Body of pancreas (tissue), 4 donors: Measurements from ENCODE around the gene AQP12B. TPM values are rescaled to one million over a fixed set of nuclear protein-coding genes. Genes with fewer than 3 reads are reported as not detected.
"Not testable (repeated sequence)": the region's sequence is repeated elsewhere in the genome, so short reads cannot be mapped to it uniquely, and the experiment has no call there.

ENCODE experiments used
- ATAC-seq: fragments of 150-250 bp; one replicate; pipeline ENCODE4 v1.9.1; 2016
- DNase-seq, 4 donors: peaks; one replicate each; pipeline ENCODE4 v3.0.0-alpha.2; 2019
- H3K27ac ChIP-seq, 4 donors: fragments of 200-600 bp; sonication (generic); 1 replicate in 3 of 4; 2 replicates in 1 of 4; pipeline versions ENCODE4 v1.5.1 to v1.6.1; 2016 to 2019; ENCODE audit warnings: mild to moderate bottlenecking in 1 of 4, mixed read lengths in 1 of 4, moderate library complexity in 1 of 4
- H3K27me3 ChIP-seq, 2 donors: fragments of 200-600 bp; sonication (generic); one replicate each; pipeline ENCODE4 v1.6.0; 2016; ENCODE audit warnings: mild to moderate bottlenecking in 1 of 2
- H3K36me3 ChIP-seq, 2 donors: fragments of 200-600 bp; sonication (generic); replicated peaks in 1 of 2; 2 replicates each; pipeline ENCODE4 v1.5.1; 2016; ENCODE audit warnings: low read depth in 2 of 2; ENCODE audit not compliant: insufficient read depth in 1 of 2
- H3K4me1 ChIP-seq: fragments of 200-600 bp; sonication (generic); one replicate; pipeline ENCODE4 v1.6.0; 2016
- H3K4me3 ChIP-seq, 2 donors: fragments of 200-600 bp; sonication (generic); 1 replicate in 1 of 2; 2 replicates in 1 of 2; pipeline ENCODE4 v1.5.1; 2016 to 2019
- H3K9me3 ChIP-seq, 3 donors: fragments of 200-600 bp; sonication (generic); 1 replicate in 2 of 3; 2 replicates in 1 of 3; pipeline ENCODE4 v1.5.1; 2016
- CTCF ChIP-seq, 7 experiments: fragments of 450-650 bp in 4 of 7; fragments of 200-600 bp in 3 of 7; sonication (generic) in 3 of 7; IDR thresholded peaks; one replicate each; pipeline ENCODE4 v1.5.1; 2016 to 2019; ENCODE audit warnings: antibody characterized with exemption in 7 of 7
- POLR2A ChIP-seq, 3 donors: fragments of 450-650 bp; IDR thresholded peaks; one replicate each; pipeline ENCODE4 v1.6.1; 2016; ENCODE audit warnings: antibody characterized with exemption in 3 of 3, mild to moderate bottlenecking in 2 of 3
- WGBS, 2 donors: methylation state at CpG; one replicate each; pipeline ENCODE4 v1.1.5; 2017; 5-methylcytosine and 5-hydroxymethylcytosine counted together
- intact Hi-C: fragments of 100-400 bp; cut with DNase I; formaldehyde crosslinking; loops from one replicate; pipeline ENCODE4 v1.15.1; 2023
- total RNA-seq, 2 donors: library from RNA; depleted of rRNA; stranded (reverse); fragments of >200 nt; gene quantifications; one replicate each; pipeline ENCODE4 v1.1.0, GENCODE V29; 2016

Gene AQP12B
- 100 to 1,000 TPM; 328 to 392 TPM for total RNA-seq

- 36% methylated on average over 19 of the region's 37 CpGs; no CpG with 5 or more reads in 1 of the 2 donors for WGBS, 2 donors
- H3K36me3 ChIP-seq, H3K4me3 ChIP-seq, H3K27me3 ChIP-seq, H3K9me3 ChIP-seq, intact Hi-C loops: not testable (repeated sequence)
- H3K4me1 ChIP-seq: peaks cover 16% of the 10 kb centered on the region
- ATAC-seq (peak; percentile 85), DNase-seq (peak; percentile 74 to 91 (median 82))
- peak within 1 kb of the TSS; percentile 72 to 86 (median 82) for H3K27ac ChIP-seq
Observed at GRCh38 chr2:240682431-240683224, at the start of gene AQP12B. AQP12B (minus strand) TSS chr2:240682885; CDS start chr2:240682837, 48 bp downstream.

- 76 to 88% methylated on average over 3 to 5 of the region's 5 CpGs for WGBS, 2 donors
- H3K9me3 ChIP-seq: no peaks in the 10 kb centered on the region
- ATAC-seq (no peak), DNase-seq (no peak)
- H3K36me3 ChIP-seq: no peaks in the 10 kb centered on the region
- TF ChIP-seq CTCF (IDR thresholded peaks at IDR 0.05) (no peak), POLR2A (IDR thresholded peaks at IDR 0.05) (no peak)
- H3K4me3 ChIP-seq: no peak overlapping the region
- intact Hi-C loops: no loop called here
- H3K27ac ChIP-seq: no peak overlapping the region
- H3K4me1 ChIP-seq: no peaks in the 10 kb centered on the region
- no peaks in the 10 kb centered on the region for H3K27me3 ChIP-seq
Observed at GRCh38 chr2:240732184-240732583, 49.5 kb upstream of the AQP12B start.

GRCh38 chr2:240731178-240731545 is 48.5 kb upstream of the AQP12B start:
- Histone ChIP-seq H3K4me1 (no peaks in the 10 kb centered on the region), H3K27me3 (no peaks in the 10 kb centered on the region), H3K27ac (no peak overlapping the region), H3K36me3 (no peaks in the 10 kb centered on the region), H3K4me3 (no peak overlapping the region), H3K9me3 (no peaks in the 10 kb centered on the region)
- TF ChIP-seq CTCF (IDR thresholded peaks at IDR 0.05) (no peak), POLR2A (IDR thresholded peaks at IDR 0.05) (no peak)
- DNase-seq (no peak), ATAC-seq (no peak)
- WGBS, 2 donors: 75 to 100% methylated on average over 1 to 9 of the region's 9 CpGs
- intact Hi-C loops: no loop called here

- H3K4me3 ChIP-seq: no peak overlapping the region
- intact Hi-C loops: no loop called here
- DNase-seq: no peak
- TF ChIP-seq POLR2A (IDR thresholded peaks at IDR 0.05) (no peak), CTCF (IDR thresholded peaks at IDR 0.05) (no peak)
- WGBS, 2 donors: 80 to 93% methylated on average over 3 to 10 of the region's 10 CpGs
- H3K4me1 ChIP-seq: no peaks in the 10 kb centered on the region
- H3K36me3 ChIP-seq: no peaks in the 10 kb centered on the region
- no peak for ATAC-seq
- no peaks in the 10 kb centered on the region for H3K9me3 ChIP-seq
- H3K27ac ChIP-seq: no peak overlapping the region
- H3K27me3 ChIP-seq: no peaks in the 10 kb centered on the region
Observed at GRCh38 chr2:240730501-240731177, 48.0 kb upstream of the AQP12B start.

GRCh38 chr2:240728827-240729226 is 46.1 kb upstream of the AQP12B start:
- intact Hi-C loops: no loop called here
- no peak for TF ChIP-seq CTCF (IDR thresholded peaks at IDR 0.05)
- Histone ChIP-seq H3K27me3 (no peaks in the 10 kb centered on the region), H3K9me3 (no peaks in the 10 kb centered on the region), H3K27ac (no peak overlapping the region), H3K4me3 (no peak overlapping the region), H3K36me3 (no peaks in the 10 kb centered on the region), H3K4me1 (no peaks in the 10 kb centered on the region)
- ATAC-seq (no peak), DNase-seq (no peak)
- WGBS, 2 donors: 72 to 86% methylated on average over 7 of the region's 7 CpGs
